ENCODE results near the gene CUX1. TPM values are rescaled to one million over a fixed set of nuclear protein-coding genes. Genes with fewer than 3 reads are reported as not detected.
A peak's percentile ranks its signal among the peaks of the same experiment; 100 is the strongest.

Gene CUX1
- total RNA-seq, 1 experiment from 2014 or later: 116 TPM

DNA sequence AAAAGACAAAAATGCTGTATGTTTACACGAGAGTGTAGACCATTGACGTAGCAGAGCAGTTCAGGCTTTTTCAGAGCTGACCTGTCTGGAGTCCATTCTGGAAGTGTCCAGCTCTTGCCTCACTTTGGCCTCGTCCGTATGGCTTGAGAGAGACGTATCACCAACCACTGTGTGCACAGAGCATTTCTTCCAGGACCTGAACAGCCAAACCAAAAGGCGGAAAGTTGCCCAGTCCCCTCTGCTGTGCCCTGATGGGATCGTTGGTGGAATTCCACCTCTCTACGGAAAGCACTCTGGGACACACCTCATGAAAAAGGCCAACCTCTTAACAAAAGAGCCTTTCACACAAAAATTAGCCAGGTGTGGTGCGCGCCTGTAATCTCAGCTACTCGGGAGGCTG is 284.5 kb downstream of the CUX1 start:
- Histone ChIP-seq H3K4me3 (ENCODE audit: low read depth, low read length) (no peak overlapping the region), H3K4me1 (peaks cover 39% of the 10 kb centered on the region), H3K27me3 (replicated peaks; ENCODE audit: control insufficient read depth, insufficient read depth, low read length) (no peaks in the 10 kb centered on the region), H3K9me3 (no peaks in the 10 kb centered on the region), H3K36me3 (ENCODE audit: control insufficient read depth, insufficient read depth, low read length) (peaks cover 3% of the 10 kb centered on the region; the same call in 1 of the 2 replicates)
- intact Hi-C loops (cut with micrococcal nuclease; ENCODE audit: unreplicated experiment): no loop called here
- Mint-ChIP-seq H3K36me3 (ENCODE audit: insufficient read depth, unreplicated experiment) (peaks cover 95% of the 10 kb centered on the region), H3K27me3 (ENCODE audit: insufficient read depth, unreplicated experiment) (no peaks in the 10 kb centered on the region), H3K4me3 (ENCODE audit: unreplicated experiment) (no peak overlapping the region), H3K27ac (ENCODE audit: unreplicated experiment) (peak overlapping the region; percentile 64), H3K4me1 (ENCODE audit: low read depth, unreplicated experiment) (peaks cover 21% of the 10 kb centered on the region), H3K9me3 (ENCODE audit: unreplicated experiment) (no peaks in the 10 kb centered on the region)
- TF ChIP-seq, protein P1, sequence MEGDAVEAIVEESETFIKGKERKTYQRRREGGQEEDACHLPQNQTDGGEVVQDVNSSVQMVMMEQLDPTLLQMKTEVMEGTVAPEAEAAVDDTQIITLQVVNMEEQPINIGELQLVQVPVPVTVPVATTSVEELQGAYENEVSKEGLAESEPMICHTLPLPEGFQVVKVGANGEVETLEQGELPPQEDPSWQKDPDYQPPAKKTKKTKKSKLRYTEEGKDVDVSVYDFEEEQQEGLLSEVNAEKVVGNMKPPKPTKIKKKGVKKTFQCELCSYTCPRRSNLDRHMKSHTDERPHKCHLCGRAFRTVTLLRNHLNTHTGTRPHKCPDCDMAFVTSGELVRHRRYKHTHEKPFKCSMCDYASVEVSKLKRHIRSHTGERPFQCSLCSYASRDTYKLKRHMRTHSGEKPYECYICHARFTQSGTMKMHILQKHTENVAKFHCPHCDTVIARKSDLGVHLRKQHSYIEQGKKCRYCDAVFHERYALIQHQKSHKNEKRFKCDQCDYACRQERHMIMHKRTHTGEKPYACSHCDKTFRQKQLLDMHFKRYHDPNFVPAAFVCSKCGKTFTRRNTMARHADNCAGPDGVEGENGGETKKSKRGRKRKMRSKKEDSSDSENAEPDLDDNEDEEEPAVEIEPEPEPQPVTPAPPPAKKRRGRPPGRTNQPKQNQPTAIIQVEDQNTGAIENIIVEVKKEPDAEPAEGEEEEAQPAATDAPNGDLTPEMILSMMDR (IDR thresholded peaks at IDR 0.05; ENCODE audit: insufficient read depth in 1 of 2, low read depth in 1 of 2, low read length in 1 of 2, severe bottlenecking in 1 of 2, unreplicated experiment in 1 of 2): no peak
- CTCF ChIA-PET: no interaction called here
- no TSS peak for BruUV-seq (replicated peaks)
- POLR2A ChIA-PET: interaction anchor here (0.6 kb wide), 1 partner anchor 19 kb away, joined by 10 read pairs; no protein-coding TSS in a partner anchor
- peak in 1 of 2 experiments; percentile 17 for DNase-seq

DNA sequence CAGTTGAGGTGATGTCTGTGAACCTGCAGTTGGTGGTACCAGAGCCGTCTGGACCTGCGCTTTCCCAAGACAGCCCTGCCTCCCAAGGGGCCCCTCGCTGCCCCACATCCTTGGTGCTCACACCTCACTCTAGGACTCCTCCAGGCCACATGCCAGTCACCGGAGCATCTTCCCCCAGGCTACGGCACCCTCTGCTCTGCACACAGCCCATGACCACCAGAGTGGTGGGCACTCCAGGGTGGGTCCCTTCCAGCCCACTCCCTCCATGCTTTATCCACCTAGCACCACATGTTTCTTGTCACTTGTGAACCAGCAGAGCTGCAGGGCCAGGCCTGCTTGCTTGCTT is 285.6 kb downstream of the CUX1 start:
- POLR2A ChIA-PET: no interaction called here
- H3K4me1 ChIP-seq: peaks cover 34% of the 10 kb centered on the region
- no peaks in the 10 kb centered on the region for H3K27me3 Mint-ChIP-seq (ENCODE audit: insufficient read depth, unreplicated experiment)
- no peak for DNase-seq
- peaks cover 3% of the 10 kb centered on the region; the same call in 1 of the 2 replicates for H3K36me3 ChIP-seq (ENCODE audit: control insufficient read depth, insufficient read depth, low read length)
- no peak overlapping the region for H3K4me3 ChIP-seq (ENCODE audit: low read depth, low read length)
- peak overlapping the region; percentile 8 for H3K4me3 Mint-ChIP-seq (ENCODE audit: unreplicated experiment)
- BruUV-seq (replicated peaks): no TSS peak
- peak overlapping the region; percentile 79 for H3K27ac Mint-ChIP-seq (ENCODE audit: unreplicated experiment)
- H3K36me3 Mint-ChIP-seq (ENCODE audit: insufficient read depth, unreplicated experiment): peaks cover 95% of the 10 kb centered on the region
- intact Hi-C loops (cut with micrococcal nuclease; ENCODE audit: unreplicated experiment): no loop called here
- H3K27me3 ChIP-seq (replicated peaks; ENCODE audit: control insufficient read depth, insufficient read depth, low read length): no peaks in the 10 kb centered on the region
- CTCF ChIA-PET: no interaction called here
- H3K9me3 ChIP-seq: no peaks in the 10 kb centered on the region
- peaks cover 11% of the 10 kb centered on the region for H3K4me1 Mint-ChIP-seq (ENCODE audit: low read depth, unreplicated experiment)
- TF ChIP-seq, protein P1 (IDR thresholded peaks at IDR 0.05; ENCODE audit: insufficient read depth in 1 of 2, low read depth in 1 of 2, low read length in 1 of 2, severe bottlenecking in 1 of 2, unreplicated experiment in 1 of 2): no peak
- H3K9me3 Mint-ChIP-seq (ENCODE audit: unreplicated experiment): no peaks in the 10 kb centered on the region

DNA sequence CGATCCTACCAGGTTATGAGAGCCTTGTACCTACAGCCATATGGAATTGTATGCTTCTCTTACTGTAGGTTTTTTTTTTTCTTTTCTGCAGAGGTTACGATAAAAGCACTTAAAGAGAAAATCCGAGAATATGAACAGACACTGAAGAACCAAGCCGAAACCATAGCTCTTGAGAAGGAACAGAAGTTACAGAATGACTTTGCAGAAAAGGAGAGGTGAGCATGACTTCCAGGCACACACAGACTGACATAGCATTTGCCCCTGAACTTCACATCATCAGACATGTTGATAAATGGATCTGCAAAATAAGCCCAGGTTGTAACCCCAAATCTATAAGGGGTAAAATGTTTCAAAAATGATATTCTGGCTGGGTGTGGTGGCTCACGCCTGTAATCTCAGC is 286.8 kb downstream of the CUX1 start:
- no peaks in the 10 kb centered on the region for H3K27me3 Mint-ChIP-seq (ENCODE audit: insufficient read depth, unreplicated experiment)
- Histone ChIP-seq H3K27me3 (replicated peaks; ENCODE audit: control insufficient read depth, insufficient read depth, low read length) (no peaks in the 10 kb centered on the region), H3K4me1 (peaks cover 23% of the 10 kb centered on the region), H3K36me3 (ENCODE audit: control insufficient read depth, insufficient read depth, low read length) (peaks cover 3% of the 10 kb centered on the region; the same call in 1 of the 2 replicates), H3K4me3 (ENCODE audit: low read depth, low read length) (no peak overlapping the region), H3K9me3 (no peaks in the 10 kb centered on the region)
- H3K9me3 Mint-ChIP-seq (ENCODE audit: unreplicated experiment): no peaks in the 10 kb centered on the region
- H3K4me3 Mint-ChIP-seq (ENCODE audit: unreplicated experiment): no peak overlapping the region
- TF ChIP-seq, protein P1 (IDR thresholded peaks at IDR 0.05; ENCODE audit: insufficient read depth in 1 of 2, low read depth in 1 of 2, low read length in 1 of 2, severe bottlenecking in 1 of 2, unreplicated experiment in 1 of 2): no peak
- H3K36me3 Mint-ChIP-seq (ENCODE audit: insufficient read depth, unreplicated experiment): peaks cover 83% of the 10 kb centered on the region
- DNase-seq: no peak
- no TSS peak for BruUV-seq (replicated peaks)
- H3K4me1 Mint-ChIP-seq (ENCODE audit: low read depth, unreplicated experiment): peaks cover 8% of the 10 kb centered on the region
- CTCF ChIA-PET: interaction anchor here (0.6 kb wide), 1 partner anchor 110 kb away, joined by 4 read pairs; no protein-coding TSS in a partner anchor
- POLR2A ChIA-PET: no interaction called here
- no peak overlapping the region for H3K27ac Mint-ChIP-seq (ENCODE audit: unreplicated experiment)
- intact Hi-C loops (cut with micrococcal nuclease; ENCODE audit: unreplicated experiment): no loop called here

Data from Caco-2 (cell line).